ENCODE results near the gene GUCA1C. TPM values are rescaled to one million over a fixed set of nuclear protein-coding genes. Genes with fewer than 3 reads are reported as not detected.

GUCA1C gene
- total RNA-seq, 4 donors from 2014 or later: not detected

DNA sequence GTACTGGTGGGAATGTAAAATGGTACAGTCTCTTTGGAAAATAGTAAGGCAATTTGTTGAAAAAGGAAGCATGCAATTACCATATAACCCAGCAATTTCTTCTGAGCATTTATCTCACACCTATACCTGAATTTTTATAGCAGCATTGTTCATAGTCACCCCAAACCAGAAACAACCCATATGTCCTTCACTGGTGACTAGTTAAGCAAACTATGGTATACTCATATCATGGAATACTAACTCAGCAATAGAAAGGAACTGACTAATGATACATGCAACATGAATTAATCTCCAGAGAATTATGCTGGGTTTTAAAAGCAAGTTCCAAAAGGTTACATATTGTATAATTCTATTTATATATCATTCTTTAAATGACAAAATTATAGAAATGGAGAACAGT lies 70.9 kb downstream of the GUCA1C start:
- H3K36me3 ChIP-seq: no peaks in the 10 kb centered on the region
- H3K27ac ChIP-seq: no peak overlapping the region
- no peaks in the 10 kb centered on the region for H3K27me3 ChIP-seq
- intact Hi-C loops (cut with DNase I; ENCODE audit: low total_unique reads): no loop called here
- no peaks in the 10 kb centered on the region for H3K4me1 ChIP-seq
- DNase-seq: no peak
- H3K9me3 ChIP-seq: no peaks in the 10 kb centered on the region
- no peak overlapping the region for H3K4me3 ChIP-seq
- TF ChIP-seq, protein P1, sequence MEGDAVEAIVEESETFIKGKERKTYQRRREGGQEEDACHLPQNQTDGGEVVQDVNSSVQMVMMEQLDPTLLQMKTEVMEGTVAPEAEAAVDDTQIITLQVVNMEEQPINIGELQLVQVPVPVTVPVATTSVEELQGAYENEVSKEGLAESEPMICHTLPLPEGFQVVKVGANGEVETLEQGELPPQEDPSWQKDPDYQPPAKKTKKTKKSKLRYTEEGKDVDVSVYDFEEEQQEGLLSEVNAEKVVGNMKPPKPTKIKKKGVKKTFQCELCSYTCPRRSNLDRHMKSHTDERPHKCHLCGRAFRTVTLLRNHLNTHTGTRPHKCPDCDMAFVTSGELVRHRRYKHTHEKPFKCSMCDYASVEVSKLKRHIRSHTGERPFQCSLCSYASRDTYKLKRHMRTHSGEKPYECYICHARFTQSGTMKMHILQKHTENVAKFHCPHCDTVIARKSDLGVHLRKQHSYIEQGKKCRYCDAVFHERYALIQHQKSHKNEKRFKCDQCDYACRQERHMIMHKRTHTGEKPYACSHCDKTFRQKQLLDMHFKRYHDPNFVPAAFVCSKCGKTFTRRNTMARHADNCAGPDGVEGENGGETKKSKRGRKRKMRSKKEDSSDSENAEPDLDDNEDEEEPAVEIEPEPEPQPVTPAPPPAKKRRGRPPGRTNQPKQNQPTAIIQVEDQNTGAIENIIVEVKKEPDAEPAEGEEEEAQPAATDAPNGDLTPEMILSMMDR (IDR thresholded peaks at IDR 0.05): no peak
- TF ChIP-seq POLR2A (IDR thresholded peaks at IDR 0.05): no peak

DNA sequence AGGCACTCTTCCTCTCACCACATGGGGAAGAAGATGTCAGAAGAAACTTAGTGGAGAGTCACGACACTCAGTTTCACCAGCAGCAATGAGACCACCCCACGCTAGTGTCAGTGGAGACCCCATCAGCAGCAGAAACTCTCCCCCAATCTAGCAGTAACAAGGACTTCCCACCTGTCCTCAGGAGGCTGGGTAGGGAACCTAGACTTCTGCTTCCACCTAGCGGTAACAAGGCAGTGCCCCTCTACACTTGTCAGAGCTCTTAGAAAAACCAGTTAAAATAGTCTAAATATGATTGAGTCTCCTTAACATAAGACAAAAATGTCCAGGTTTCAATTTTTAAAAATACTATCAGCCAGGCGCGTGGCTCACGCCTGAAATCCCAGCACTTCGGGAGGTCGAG lies 73.8 kb downstream of the GUCA1C start:
- TF ChIP-seq, protein P1 (IDR thresholded peaks at IDR 0.05): no peak
- no peak for TF ChIP-seq POLR2A (IDR thresholded peaks at IDR 0.05)
- intact Hi-C loops (cut with DNase I; ENCODE audit: low total_unique reads): no loop called here
- no peaks in the 10 kb centered on the region for H3K4me1 ChIP-seq
- no peaks in the 10 kb centered on the region for H3K27me3 ChIP-seq
- no peaks in the 10 kb centered on the region for H3K9me3 ChIP-seq
- no peaks in the 10 kb centered on the region for H3K36me3 ChIP-seq
- no peak overlapping the region for H3K4me3 ChIP-seq
- H3K27ac ChIP-seq: no peak overlapping the region
- no peak for DNase-seq

DNA sequence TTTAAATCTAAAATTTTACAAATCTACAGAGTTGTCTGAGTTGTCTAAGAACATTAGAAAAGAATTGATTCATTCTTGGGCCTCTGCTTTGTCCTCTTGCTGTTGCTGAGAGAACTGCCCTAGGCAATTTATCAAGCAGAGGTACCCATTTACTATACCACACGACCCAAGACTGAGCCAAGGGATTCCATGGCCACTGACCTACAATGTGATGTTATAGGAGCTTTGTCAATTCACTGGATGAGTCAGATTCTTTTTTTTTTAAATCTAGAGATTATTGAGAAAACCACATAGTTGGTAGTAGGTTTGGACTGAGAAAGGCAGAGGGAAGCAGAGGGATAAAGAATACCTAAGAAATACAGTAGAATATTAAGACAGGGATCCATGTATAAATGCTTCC lies 75.8 kb downstream of the GUCA1C start:
- Histone ChIP-seq H3K27me3 (no peaks in the 10 kb centered on the region), H3K4me3 (no peak overlapping the region), H3K9me3 (no peaks in the 10 kb centered on the region), H3K27ac (no peak overlapping the region), H3K4me1 (no peaks in the 10 kb centered on the region), H3K36me3 (no peaks in the 10 kb centered on the region)
- DNase-seq: no peak
- intact Hi-C loops (cut with DNase I; ENCODE audit: low total_unique reads): no loop called here
- TF ChIP-seq POLR2A (IDR thresholded peaks at IDR 0.05): no peak
- TF ChIP-seq, protein P1 (IDR thresholded peaks at IDR 0.05): no peak

DNA sequence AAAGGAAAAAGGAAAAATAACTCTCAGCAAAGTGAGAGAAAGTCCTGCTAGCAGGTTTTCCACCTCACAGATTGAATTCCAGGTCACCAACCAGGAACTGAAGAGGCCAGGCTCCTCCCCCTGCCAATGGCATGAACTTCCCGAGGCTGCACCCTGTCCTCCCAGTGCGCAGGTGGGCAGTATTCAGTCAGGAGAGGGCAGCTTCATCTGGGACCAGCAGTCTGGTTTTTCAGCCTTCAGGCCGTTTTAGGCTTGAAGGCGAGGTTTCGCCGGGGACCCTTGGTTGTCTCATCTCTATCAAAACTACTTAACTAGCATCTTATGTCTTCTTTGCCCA lies 89.9 kb downstream of the GUCA1C start:
- Histone ChIP-seq H3K9me3 (no peaks in the 10 kb centered on the region), H3K27ac (no peak overlapping the region), H3K36me3 (no peaks in the 10 kb centered on the region), H3K4me1 (no peaks in the 10 kb centered on the region), H3K27me3 (no peaks in the 10 kb centered on the region), H3K4me3 (no peak overlapping the region)
- DNase-seq: no peak
- TF ChIP-seq POLR2A (IDR thresholded peaks at IDR 0.05): no peak
- TF ChIP-seq, protein P1 (IDR thresholded peaks at IDR 0.05): no peak
- intact Hi-C loops (cut with DNase I; ENCODE audit: low total_unique reads): no loop called here

DNA sequence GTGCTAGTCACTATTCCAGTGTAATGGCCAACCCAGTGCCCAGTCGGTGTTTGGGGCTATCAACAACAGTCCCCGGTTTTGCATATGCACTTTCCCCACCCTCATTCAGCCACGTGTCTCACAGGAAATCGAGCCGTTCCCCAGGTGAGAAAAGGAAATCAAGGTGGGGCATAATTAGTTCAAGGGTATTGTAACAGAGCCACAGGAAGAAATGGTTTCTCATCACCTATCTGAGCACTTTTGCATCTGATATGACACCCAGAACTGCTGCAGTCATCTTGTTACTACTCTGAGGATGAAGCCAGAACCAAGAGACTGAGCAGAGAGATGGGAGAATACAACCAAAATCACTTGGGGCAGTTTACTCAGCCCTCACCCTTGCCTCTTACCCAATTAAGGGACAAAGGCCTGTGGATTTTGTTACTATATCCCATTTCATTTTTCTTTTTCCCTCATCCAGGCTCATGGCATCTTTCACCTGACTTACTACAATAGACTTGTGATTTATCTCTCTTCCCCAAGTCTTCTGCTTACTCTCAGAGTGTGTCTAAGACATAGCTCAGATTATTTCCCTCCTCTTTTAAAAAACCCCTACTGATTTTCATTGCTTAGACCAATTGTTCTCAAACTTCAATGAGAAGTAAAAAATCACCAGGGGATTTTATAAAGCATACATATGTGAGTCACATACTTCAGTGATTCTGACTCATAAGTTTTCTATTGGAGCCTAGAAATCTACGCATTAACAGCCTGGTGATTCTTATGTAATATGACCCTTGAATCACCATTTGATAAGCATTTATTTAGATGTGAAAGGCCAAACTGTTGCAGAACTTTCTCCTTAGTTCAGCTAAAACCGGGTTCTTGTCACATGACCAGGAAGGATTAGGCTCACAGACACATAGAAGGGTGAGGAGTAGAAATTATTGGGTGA lies 90.5 kb downstream of the GUCA1C start:
- DNase-seq: no peak
- Histone ChIP-seq H3K4me1 (no peaks in the 10 kb centered on the region), H3K9me3 (no peaks in the 10 kb centered on the region), H3K27me3 (no peaks in the 10 kb centered on the region), H3K4me3 (no peak overlapping the region), H3K27ac (no peak overlapping the region), H3K36me3 (no peaks in the 10 kb centered on the region)
- TF ChIP-seq, protein P1 (IDR thresholded peaks at IDR 0.05): no peak
- no peak for TF ChIP-seq POLR2A (IDR thresholded peaks at IDR 0.05)
- intact Hi-C loops (cut with DNase I; ENCODE audit: low total_unique reads): no loop called here
